ENCODE data around the gene DHDH. TPM values are rescaled to one million over a fixed set of nuclear protein-coding genes. Genes with fewer than 3 reads are reported as not detected.
A peak's percentile ranks its signal among the peaks of the same experiment; 100 is the strongest.

The DHDH gene
- total RNA-seq, 1 donor from 2014 or later = 1.2 TPM

DNA sequence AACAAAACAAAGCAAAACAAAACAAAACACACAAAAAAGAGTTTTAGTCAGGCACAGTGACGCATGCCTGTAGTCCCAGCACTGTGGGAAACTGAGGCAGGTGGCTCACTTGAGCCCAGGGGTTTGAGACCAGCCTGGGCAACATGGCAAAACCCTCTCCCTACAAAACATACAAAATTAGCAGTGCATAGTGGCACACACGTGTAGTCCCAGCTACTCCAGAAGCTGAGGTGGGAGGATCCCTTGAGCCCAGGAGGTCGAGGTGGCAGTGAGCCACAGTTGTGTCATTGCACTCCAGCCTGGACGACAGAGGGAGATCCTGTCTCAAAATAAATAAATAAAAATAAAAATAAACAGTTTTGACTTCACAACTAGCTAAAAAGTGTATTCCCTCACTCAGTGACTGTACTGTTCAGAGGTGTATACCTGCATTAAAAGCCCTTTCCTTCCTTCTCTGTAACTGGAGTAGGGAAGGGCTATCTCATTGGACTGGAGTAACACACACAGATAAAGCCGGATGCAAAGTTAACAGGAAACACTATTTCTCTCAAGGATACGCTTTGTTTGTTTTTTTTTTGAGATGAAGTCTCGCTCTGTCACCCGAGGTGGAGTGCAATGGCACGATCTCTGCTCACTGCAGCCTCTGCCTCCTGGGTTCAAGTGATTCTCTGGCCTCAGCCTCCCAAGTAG lies 17.5 kb downstream of the DHDH start:
- ATAC-seq = no peak

- no peak for ATAC-seq
Measured at GRCh38 chr19:48953141-48953540, 19.6 kb downstream of the DHDH start.

GRCh38 chr19:48953990-48954594 lies 20.6 kb downstream of the DHDH start:
- no peak for ATAC-seq

DNA sequence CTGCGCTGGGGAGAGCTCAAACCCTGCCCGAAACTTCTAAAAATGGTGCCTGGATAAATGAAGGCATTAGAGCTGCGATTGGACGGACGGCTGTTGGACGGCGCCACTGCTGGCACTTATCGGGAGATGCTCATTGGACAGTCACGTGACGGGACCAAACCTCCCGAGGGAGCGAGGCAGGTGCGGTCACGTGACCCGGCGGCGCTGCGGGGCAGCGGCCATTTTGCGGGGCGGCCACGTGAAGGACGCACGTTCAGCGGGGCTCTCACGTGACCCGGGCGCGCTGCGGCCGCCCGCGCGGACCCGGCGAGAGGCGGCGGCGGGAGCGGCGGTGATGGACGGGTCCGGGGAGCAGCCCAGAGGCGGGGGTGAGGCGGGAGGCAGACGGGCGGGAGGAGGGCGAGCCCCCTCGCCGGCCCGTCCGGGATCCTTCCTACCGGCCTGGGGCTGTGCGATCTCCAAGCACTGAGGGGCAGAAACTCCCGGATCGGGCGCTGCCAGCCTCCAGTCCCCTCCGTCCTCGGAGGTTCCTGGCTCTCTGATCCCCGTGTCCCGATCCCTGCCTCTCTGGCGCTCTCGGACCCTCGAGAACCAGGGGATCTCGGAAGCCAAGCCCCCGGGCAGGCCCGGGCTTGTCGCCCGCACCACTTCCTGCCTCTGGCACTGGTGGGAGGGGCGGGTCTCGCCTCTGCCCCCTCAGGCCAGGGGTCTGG lies 21.3 kb downstream of the DHDH start, which contains the start of gene BAX:
Gene BAX (plus strand): TSS at position 281 of the 713 bp plus-strand sequence. CDS start 54 bp downstream, at position 335.
- ATAC-seq = peak; percentile 88

DNA sequence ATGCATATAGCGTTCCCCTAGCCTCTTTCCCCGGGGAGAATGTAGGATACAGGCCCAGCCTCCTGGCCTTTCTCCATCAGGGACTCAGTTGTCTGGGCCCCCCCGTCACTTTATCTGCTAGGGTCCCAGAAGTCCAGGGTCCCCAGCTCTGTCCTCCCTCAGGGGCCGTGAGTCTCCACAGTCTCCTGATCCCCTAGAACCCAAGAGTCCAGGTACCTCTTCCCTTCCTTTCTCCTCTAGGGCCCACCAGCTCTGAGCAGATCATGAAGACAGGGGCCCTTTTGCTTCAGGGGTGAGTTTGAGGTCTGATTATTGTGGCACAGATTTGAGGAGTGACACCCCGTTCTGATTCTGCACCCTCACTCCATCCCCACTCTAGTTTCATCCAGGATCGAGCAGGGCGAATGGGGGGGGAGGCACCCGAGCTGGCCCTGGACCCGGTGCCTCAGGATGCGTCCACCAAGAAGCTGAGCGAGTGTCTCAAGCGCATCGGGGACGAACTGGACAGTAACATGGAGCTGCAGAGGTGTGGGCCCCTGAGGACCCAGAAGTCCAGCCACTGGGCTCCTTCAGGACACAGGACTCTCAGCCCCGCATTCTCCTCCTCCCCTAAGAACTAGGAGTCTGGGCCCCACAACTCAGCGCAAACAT lies 21.9 kb downstream of the DHDH start:
- peak; percentile 1 for ATAC-seq

DNA sequence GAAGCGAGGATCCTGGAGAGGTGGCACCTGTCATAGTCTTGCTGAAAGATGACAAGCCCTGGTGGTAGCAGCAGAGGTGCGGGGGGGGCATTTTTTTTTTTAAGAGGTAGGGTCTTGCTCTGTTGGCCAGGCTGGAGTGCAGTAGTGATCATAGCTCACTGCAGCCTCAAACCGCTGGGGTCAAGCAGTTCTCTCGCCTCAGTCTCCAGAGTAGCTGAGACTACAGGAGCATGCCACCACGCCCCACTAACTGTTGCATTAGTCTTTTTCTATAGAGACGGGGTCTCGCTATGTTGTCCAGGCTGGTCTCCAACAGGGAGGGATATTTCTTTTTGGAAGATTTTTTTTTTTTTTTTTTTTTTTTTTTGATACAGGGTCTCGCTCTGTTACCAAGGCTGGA lies 24.5 kb downstream of the DHDH start:
- ATAC-seq = no peak

DNA sequence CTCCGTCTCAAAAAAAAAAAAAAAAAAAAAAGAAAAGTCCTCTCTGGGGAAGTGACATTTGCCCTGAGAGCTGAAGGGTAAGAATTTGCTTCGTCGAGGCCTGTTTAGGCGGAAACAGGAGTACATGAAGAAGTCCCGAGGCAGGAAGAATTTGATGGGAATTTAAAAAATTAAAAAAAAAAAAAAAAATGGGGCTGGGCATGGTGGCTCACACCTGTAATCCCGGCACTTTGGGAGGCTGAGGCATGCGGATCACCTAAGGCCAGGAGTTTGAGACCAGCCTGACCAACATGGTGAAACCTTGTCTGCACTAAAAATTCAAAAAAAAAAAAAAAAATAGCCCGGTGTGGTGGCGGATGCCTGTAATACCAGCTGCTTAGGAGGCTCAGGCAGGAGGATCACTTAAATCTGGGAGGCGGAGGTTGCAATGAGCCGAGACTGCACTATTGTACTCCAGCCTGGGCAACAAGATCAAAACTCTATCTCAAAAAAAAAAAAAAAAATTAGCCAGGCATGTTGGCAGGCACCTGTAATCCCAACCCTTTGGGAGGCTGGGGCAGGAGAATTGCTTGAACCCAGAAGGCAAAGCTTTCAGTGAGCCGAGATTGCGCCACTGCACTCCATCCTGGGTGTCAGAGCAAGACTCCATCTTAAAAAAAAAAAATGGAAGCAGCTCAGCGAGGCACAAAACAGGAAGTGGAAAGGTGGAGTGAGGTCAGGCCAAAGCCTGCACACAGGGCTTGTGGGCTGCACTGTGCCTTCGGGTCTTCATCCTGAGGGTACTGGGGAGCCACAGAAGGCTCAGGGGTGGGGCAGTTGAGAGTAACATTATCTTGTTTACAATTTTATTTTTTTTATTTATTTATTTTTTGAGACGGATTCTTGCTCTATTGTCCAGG lies 26.1 kb downstream of the DHDH start:
- no peak for ATAC-seq

DNA sequence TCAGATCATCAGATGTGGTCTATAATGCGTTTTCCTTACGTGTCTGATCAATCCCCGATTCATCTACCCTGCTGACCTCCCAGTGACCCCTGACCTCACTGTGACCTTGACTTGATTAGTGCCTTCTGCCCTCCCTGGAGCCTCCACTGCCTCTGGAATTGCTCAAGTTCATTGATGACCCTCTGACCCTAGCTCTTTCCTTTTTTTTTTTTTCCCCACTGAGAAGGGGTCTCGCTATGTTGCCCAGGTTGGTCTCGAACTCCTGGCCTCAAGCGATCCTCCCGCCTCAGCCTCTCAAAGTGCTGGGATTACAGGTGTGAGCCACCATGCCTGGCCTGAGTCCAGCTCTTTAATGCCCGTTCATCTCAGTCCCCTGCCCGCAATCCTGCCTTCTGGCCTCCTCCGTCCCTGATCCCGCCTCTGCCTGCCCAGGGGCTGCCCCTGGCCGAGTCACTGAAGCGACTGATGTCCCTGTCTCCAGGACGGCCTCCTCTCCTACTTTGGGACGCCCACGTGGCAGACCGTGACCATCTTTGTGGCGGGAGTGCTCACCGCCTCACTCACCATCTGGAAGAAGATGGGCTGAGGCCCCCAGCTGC lies 27.7 kb downstream of the DHDH start:
- ATAC-seq = no peak

DNA sequence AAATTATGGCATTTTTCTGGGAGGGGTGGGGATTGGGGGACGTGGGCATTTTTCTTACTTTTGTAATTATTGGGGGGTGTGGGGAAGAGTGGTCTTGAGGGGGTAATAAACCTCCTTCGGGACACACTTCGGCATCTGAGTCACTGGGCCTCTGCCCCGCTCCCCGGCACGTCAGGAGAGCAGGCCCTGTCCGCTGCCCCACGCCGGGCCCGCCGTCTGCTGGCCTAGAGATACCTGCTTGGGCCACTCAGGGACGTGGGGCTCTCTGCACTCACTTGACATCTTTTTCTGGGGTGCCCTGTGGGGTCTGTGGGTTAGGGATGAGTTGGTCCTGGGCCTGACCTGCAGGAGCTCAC lies 28.2 kb downstream of the DHDH start:
- no peak for ATAC-seq

- ATAC-seq = peak; percentile 40
Measured at GRCh38 chr19:48962029-48962848, 28.7 kb downstream of the DHDH start.

- ATAC-seq = no peak
Measured at GRCh38 chr19:48962849-48963165, 29.3 kb downstream of the DHDH start.

GRCh38 chr19:48963371-48964204 lies 30.1 kb downstream of the DHDH start:
- peak; percentile 12 for ATAC-seq

DNA sequence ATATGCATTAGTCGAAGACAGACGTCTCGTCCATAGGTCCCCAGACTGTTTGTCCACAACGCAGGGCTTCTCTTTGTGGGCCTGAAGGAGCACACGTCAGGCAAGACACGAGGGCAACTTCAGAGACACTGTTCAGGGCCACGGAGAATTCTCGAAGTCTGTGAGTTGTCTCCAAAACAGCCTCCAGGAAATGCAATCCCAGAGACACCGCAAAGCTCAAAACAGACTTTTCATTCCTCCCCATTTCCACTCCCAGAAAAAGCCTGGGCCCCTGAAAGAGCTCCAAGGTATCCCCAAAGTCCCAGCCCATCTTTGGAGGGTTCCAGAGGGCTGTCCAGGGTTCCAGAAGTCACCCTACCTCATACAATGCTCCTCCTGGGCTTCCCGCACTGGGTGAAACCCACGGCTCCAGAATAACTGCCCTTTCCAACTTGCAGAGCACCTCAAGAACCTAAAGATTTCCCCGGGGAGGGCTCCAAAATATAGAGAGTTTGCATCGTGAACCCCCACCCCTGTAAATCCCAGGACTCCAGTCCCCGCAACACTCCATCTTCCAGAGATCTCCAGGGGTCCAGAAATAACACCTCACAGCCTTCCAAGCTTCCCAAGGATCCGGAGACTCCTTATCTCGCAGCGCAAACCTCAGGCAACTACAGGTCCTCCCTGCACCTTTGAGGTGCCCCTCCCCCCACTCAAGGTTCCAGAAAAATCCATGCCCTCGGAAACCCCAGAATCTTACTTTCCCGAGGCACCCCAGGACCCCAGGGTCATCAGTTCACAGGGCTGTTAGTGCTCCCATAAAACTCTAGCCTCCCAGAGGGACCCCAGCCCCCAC lies 30.9 kb downstream of the DHDH start:
- ATAC-seq = no peak

- ATAC-seq = peak; percentile 76
Measured at GRCh38 chr19:48965040-48965805, 31.7 kb downstream of the DHDH start, which contains the start of gene FTL. Gene FTL, plus strand, starts transcription at chr19:48965309. Its CDS starts 199 bp downstream, at chr19:48965508.

- peak; percentile 68 for ATAC-seq
Measured at GRCh38 chr19:48965806-48966540, 32.5 kb downstream of the DHDH start.

- ATAC-seq = no peak
Measured at GRCh38 chr19:48966541-48967345, 33.2 kb downstream of the DHDH start.
